Body of pancreas (tissue), 4 donors: Measurements from ENCODE around the gene ETS1.

ENCODE experiments used
- CTCF ChIP-seq, 7 experiments: fragments of 450-650 bp in 4 of 7; fragments of 200-600 bp in 3 of 7; sonication (generic) in 3 of 7; IDR thresholded peaks; one replicate each; pipeline ENCODE4 v1.5.1; 2016 to 2019; ENCODE audit warnings: antibody characterized with exemption in 7 of 7
- POLR2A ChIP-seq, 3 donors: fragments of 450-650 bp; IDR thresholded peaks; one replicate each; pipeline ENCODE4 v1.6.1; 2016; ENCODE audit warnings: antibody characterized with exemption in 3 of 3, mild to moderate bottlenecking in 2 of 3

GRCh38 chr11:128428935-128429334 lies 158.4 kb downstream of the ETS1 start:
- TF ChIP-seq CTCF (IDR thresholded peaks at IDR 0.05) (no peak), POLR2A (IDR thresholded peaks at IDR 0.05) (no peak)
